ENCODE data around the gene XRCC6. TPM values are rescaled to one million over a fixed set of nuclear protein-coding genes. Genes with fewer than 3 reads are reported as not detected.
A peak's percentile ranks its signal among the peaks of the same experiment; 100 is the strongest.
"Not testable (repeated sequence)": the region's sequence is repeated elsewhere in the genome, so short reads cannot be mapped to it uniquely, and the experiment has no call there.

The XRCC6 gene
- total RNA-seq, 2 experiments from 2014 or later = 302 to 308 TPM

GRCh38 chr22:41668971-41669911 is 48.1 kb downstream of the XRCC6 start:
- peaks cover 39% of the 10 kb centered on the region for H3K36me3 Mint-ChIP-seq (ENCODE audit: low read depth)
- CTCF ChIA-PET = no interaction called here
- H3K27me3 Mint-ChIP-seq (ENCODE audit: low read depth) = no peaks in the 10 kb centered on the region
- ATAC-seq = no peak
- POLR2A ChIA-PET = no interaction called here
- peaks cover 16% of the 10 kb centered on the region for H3K4me1 Mint-ChIP-seq (ENCODE audit: low read depth)
- no peaks in the 10 kb centered on the region for H3K9me3 Mint-ChIP-seq (ENCODE audit: insufficient read depth)
- no peak for DNase-seq
- H3K4me3 Mint-ChIP-seq = no peak overlapping the region
- H3K27ac Mint-ChIP-seq = peak overlapping the region; percentile 37

- DNase-seq; ATAC-seq; H3K4me3 Mint-ChIP-seq; POLR2A ChIA-PET; H3K4me1 Mint-ChIP-seq (ENCODE audit: low read depth); H3K27me3 Mint-ChIP-seq (ENCODE audit: low read depth); H3K27ac Mint-ChIP-seq; H3K9me3 Mint-ChIP-seq (ENCODE audit: insufficient read depth); CTCF ChIA-PET: not testable (repeated sequence)
- H3K36me3 Mint-ChIP-seq (ENCODE audit: low read depth) = peaks cover 43% of the 10 kb centered on the region
Measured at GRCh38 chr22:41672096-41672495, 51.0 kb downstream of the XRCC6 start.

GRCh38 chr22:41672780-41673509 is 51.9 kb downstream of the XRCC6 start:
- ChIA-PET CTCF (no interaction called here), POLR2A (interaction anchor here (1.0 to 1.7 kb wide), 2 partner anchors 15 to 127 kb away, joined by 4 to 6 read pairs; partner anchors contain the start of gene CCDC134)
- DNase-seq (no peak), ATAC-seq (no peak)
- no peaks in the 10 kb centered on the region for H3K27me3 Mint-ChIP-seq (ENCODE audit: low read depth)
- no peaks in the 10 kb centered on the region for H3K9me3 Mint-ChIP-seq (ENCODE audit: insufficient read depth)
- H3K4me1 Mint-ChIP-seq (ENCODE audit: low read depth) = no peaks in the 10 kb centered on the region
- no peak overlapping the region for H3K4me3 Mint-ChIP-seq
- H3K36me3 Mint-ChIP-seq (ENCODE audit: low read depth) = peaks cover 45% of the 10 kb centered on the region
- no peak overlapping the region for H3K27ac Mint-ChIP-seq

- H3K36me3 Mint-ChIP-seq (ENCODE audit: low read depth) = peaks cover 53% of the 10 kb centered on the region
- CTCF ChIA-PET = interaction anchor here (3.0 kb wide), 1 partner anchor 7 kb away, joined by 26 read pairs; no protein-coding TSS in a partner anchor
- H3K4me3 Mint-ChIP-seq = no peak overlapping the region
- ATAC-seq (no peak), DNase-seq (no peak)
- no peak overlapping the region for H3K27ac Mint-ChIP-seq
- H3K27me3 Mint-ChIP-seq (ENCODE audit: low read depth) = no peaks in the 10 kb centered on the region
- no peaks in the 10 kb centered on the region for H3K9me3 Mint-ChIP-seq (ENCODE audit: insufficient read depth)
- peaks cover 1% of the 10 kb centered on the region for H3K4me1 Mint-ChIP-seq (ENCODE audit: low read depth)
- POLR2A ChIA-PET = interaction anchor here (1.7 kb wide), 1 partner anchor 14 kb away, joined by 7 read pairs; the partner anchor contains the start of gene SNU13
Measured at GRCh38 chr22:41674846-41675340, 53.8 kb downstream of the XRCC6 start.

GRCh38 chr22:41676134-41676533 is 55.0 kb downstream of the XRCC6 start:
- no peak overlapping the region for H3K27ac Mint-ChIP-seq
- DNase-seq = no peak
- no peaks in the 10 kb centered on the region for H3K27me3 Mint-ChIP-seq (ENCODE audit: low read depth)
- no peak for ATAC-seq
- H3K36me3 Mint-ChIP-seq (ENCODE audit: low read depth) = peaks cover 60% of the 10 kb centered on the region
- H3K9me3 Mint-ChIP-seq (ENCODE audit: insufficient read depth) = no peaks in the 10 kb centered on the region
- ChIA-PET POLR2A (no interaction called here), CTCF (interaction anchor here (3.0 to 5.7 kb wide), 2 partner anchors 9 to 21 kb away, joined by 24 to 26 read pairs; no protein-coding TSS in a partner anchor)
- peaks cover 5% of the 10 kb centered on the region for H3K4me1 Mint-ChIP-seq (ENCODE audit: low read depth)
- no peak overlapping the region for H3K4me3 Mint-ChIP-seq

GRCh38 chr22:41681616-41682015 is 60.5 kb downstream of the XRCC6 start:
- H3K9me3 Mint-ChIP-seq (ENCODE audit: insufficient read depth) = no peaks in the 10 kb centered on the region
- DNase-seq (no peak), ATAC-seq (peak; percentile 12)
- H3K27me3 Mint-ChIP-seq (ENCODE audit: low read depth) = no peaks in the 10 kb centered on the region
- peaks cover 23% of the 10 kb centered on the region for H3K4me1 Mint-ChIP-seq (ENCODE audit: low read depth)
- ChIA-PET CTCF (interaction anchor here (4.6 to 5.7 kb wide), 2 partner anchors 16 kb away, joined by 24 to 30 read pairs; no protein-coding TSS in a partner anchor), POLR2A (interaction anchor here (1.1 kb wide), 1 partner anchor 15 kb away, joined by 3 read pairs; no protein-coding TSS in a partner anchor)
- peak overlapping the region; percentile 82 for H3K27ac Mint-ChIP-seq
- peak overlapping the region; percentile 97 for H3K4me3 Mint-ChIP-seq
- H3K36me3 Mint-ChIP-seq (ENCODE audit: low read depth) = peaks cover 34% of the 10 kb centered on the region

- Mint-ChIP-seq H3K27me3 (ENCODE audit: low read depth) (no peaks in the 10 kb centered on the region), H3K4me3 (peak overlapping the region; percentile 97)
- CTCF ChIA-PET = interaction anchor here (4.6 kb wide), 1 partner anchor 16 kb away, joined by 30 read pairs; no protein-coding TSS in a partner anchor
Measured at GRCh38 chr22:41682033-41682807, 61.1 kb downstream of the XRCC6 start.

GRCh38 chr22:41683052-41683451 is 62.0 kb downstream of the XRCC6 start:
- Mint-ChIP-seq H3K9me3 (ENCODE audit: insufficient read depth) (no peaks in the 10 kb centered on the region), H3K4me1 (ENCODE audit: low read depth) (peaks cover 33% of the 10 kb centered on the region), H3K4me3 (peak overlapping the region; percentile 97), H3K27ac (peak overlapping the region; percentile 98), H3K36me3 (ENCODE audit: low read depth) (peaks cover 33% of the 10 kb centered on the region), H3K27me3 (ENCODE audit: low read depth) (no peaks in the 10 kb centered on the region)
- DNase-seq (no peak), ATAC-seq (no peak)
- POLR2A ChIA-PET = interaction anchor here (1.1 kb wide), 1 partner anchor 264 kb away, joined by 6 read pairs; the partner anchor contains the start of gene CENPM
- CTCF ChIA-PET = interaction anchor here (1.1 to 1.4 kb wide), 2 partner anchors 16 to 17 kb away, joined by 3 to 12 read pairs; no protein-coding TSS in a partner anchor

More at GRCh38 chr22:41682033-41682807, 61.1 kb downstream of the XRCC6 start:
- POLR2A ChIA-PET = interaction anchor here (1.1 kb wide), 1 partner anchor 16 kb away, joined by 3 read pairs; no protein-coding TSS in a partner anchor
- DNase-seq (peak; percentile 89), ATAC-seq (peak; percentile 89)
- Mint-ChIP-seq H3K36me3 (ENCODE audit: low read depth) (peaks cover 32% of the 10 kb centered on the region), H3K27ac (peak overlapping the region; percentile 98), H3K9me3 (ENCODE audit: insufficient read depth) (no peaks in the 10 kb centered on the region), H3K4me1 (ENCODE audit: low read depth) (peaks cover 25% of the 10 kb centered on the region)

GRCh38 chr22:41683616-41684015 is 62.5 kb downstream of the XRCC6 start:
- ChIA-PET POLR2A (interaction anchor here (1.1 kb wide), 1 partner anchor 263 kb away, joined by 6 read pairs; the partner anchor contains the start of gene CENPM), CTCF (interaction anchor here (1.1 to 1.4 kb wide), 2 partner anchors 17 kb away, joined by 3 to 12 read pairs; no protein-coding TSS in a partner anchor)
- Mint-ChIP-seq H3K4me3 (no peak overlapping the region), H3K4me1 (ENCODE audit: low read depth) (peaks cover 33% of the 10 kb centered on the region), H3K27me3 (ENCODE audit: low read depth) (no peaks in the 10 kb centered on the region), H3K27ac (peak overlapping the region; percentile 43), H3K36me3 (ENCODE audit: low read depth) (peaks cover 29% of the 10 kb centered on the region), H3K9me3 (ENCODE audit: insufficient read depth) (no peaks in the 10 kb centered on the region)
- ATAC-seq = no peak
- no peak for DNase-seq

GRCh38 chr22:41684194-41684593 is 63.1 kb downstream of the XRCC6 start:
- Mint-ChIP-seq H3K4me1 (ENCODE audit: low read depth) (peaks cover 37% of the 10 kb centered on the region), H3K27ac (peak overlapping the region; percentile 69), H3K4me3 (no peak overlapping the region), H3K36me3 (ENCODE audit: low read depth) (peaks cover 29% of the 10 kb centered on the region), H3K9me3 (ENCODE audit: insufficient read depth) (no peaks in the 10 kb centered on the region), H3K27me3 (ENCODE audit: low read depth) (no peaks in the 10 kb centered on the region)
- no peak for DNase-seq
- ChIA-PET POLR2A (interaction anchor here (0.6 to 1.1 kb wide), 2 partner anchors 213 to 263 kb away, joined by 3 to 6 read pairs; partner anchors contain the start of gene CENPM), CTCF (interaction anchor here (1.1 to 1.4 kb wide), 3 partner anchors 13 to 18 kb away, joined by 3 to 12 read pairs (median 3); no protein-coding TSS in a partner anchor)
- ATAC-seq = no peak
